Stimulated activated CD8-positive, alpha-beta memory T cell treated with anti-CD3 and anti-CD28 coated beads, Interleukin-12 subunit alpha, Interleukin-12 subunit beta, amount 100 ng/mL, for 24 hours (primary cell): ENCODE results near the gene EIPR1.

Source experiments
- DNase-seq: peaks from one replicate; pipeline ENCODE4 v3.0.0-alpha.2; 2020; ENCODE audit errors: extremely low read depth

Gene EIPR1

GRCh38 chr2:3176071-3176868, 201.3 kb downstream of the EIPR1 start:
- no peak for DNase-seq

- no peak for DNase-seq
Measured at GRCh38 chr2:3175568-3175955, 202.1 kb downstream of the EIPR1 start.

GRCh38 chr2:3174626-3175567, 202.7 kb downstream of the EIPR1 start:
- no peak for DNase-seq

GRCh38 chr2:3173031-3173430, 204.6 kb downstream of the EIPR1 start:
- no peak for DNase-seq

- no peak for DNase-seq
Measured at GRCh38 chr2:3172265-3172935, 205.2 kb downstream of the EIPR1 start.

GRCh38 chr2:3171564-3172264, 205.9 kb downstream of the EIPR1 start:
- DNase-seq, result no peak

GRCh38 chr2:3170792-3171455, 206.7 kb downstream of the EIPR1 start:
- no peak for DNase-seq

- DNase-seq, result no peak
Measured at GRCh38 chr2:3169106-3169870, 208.3 kb downstream of the EIPR1 start.

GRCh38 chr2:3168230-3168891, 209.3 kb downstream of the EIPR1 start:
- no peak for DNase-seq

GRCh38 chr2:3163401-3163800, 214.2 kb downstream of the EIPR1 start:
- no peak for DNase-seq

GRCh38 chr2:3162442-3163077, 215.1 kb downstream of the EIPR1 start:
- no peak for DNase-seq

- DNase-seq, result no peak
Measured at GRCh38 chr2:3160751-3161330, 216.8 kb downstream of the EIPR1 start.

GRCh38 chr2:3159782-3160545, 217.7 kb downstream of the EIPR1 start:
- no peak for DNase-seq

- DNase-seq, result no peak
Measured at GRCh38 chr2:3154700-3155099, 222.9 kb downstream of the EIPR1 start.

GRCh38 chr2:3154146-3154545, 223.5 kb downstream of the EIPR1 start:
- DNase-seq, result no peak

- DNase-seq, result no peak
Measured at GRCh38 chr2:3151153-3151918, 226.3 kb downstream of the EIPR1 start.

- DNase-seq, result no peak
Measured at GRCh38 chr2:3149441-3150217, 228.0 kb downstream of the EIPR1 start.
